HG03378 (cell line): ENCODE results near the gene KDM5C.

Experiments used
- ATAC-seq: cut with Tn5 transposase; IDR thresholded peaks from one replicate; pipeline ENCODE4 v1.9.1; 2021; ENCODE audit warnings: mild to moderate bottlenecking, moderate library complexity; ENCODE audit not compliant: unreplicated experiment

KDM5C gene

GRCh38 chrX:53251307-53251706 is 26.3 kb upstream of the KDM5C start:
- no peak for ATAC-seq

- ATAC-seq = no peak
Observed at GRCh38 chrX:53250556-53250955, 25.5 kb upstream of the KDM5C start.

GRCh38 chrX:53249408-53250042 is 24.5 kb upstream of the KDM5C start:
- no peak for ATAC-seq

GRCh38 chrX:53247928-53248327 is 22.9 kb upstream of the KDM5C start:
- ATAC-seq = no peak

- ATAC-seq = no peak
Observed at GRCh38 chrX:53246231-53246630, 21.2 kb upstream of the KDM5C start.

GRCh38 chrX:53244610-53245009 is 19.6 kb upstream of the KDM5C start:
- ATAC-seq = no peak

GRCh38 chrX:53242310-53242709 is 17.3 kb upstream of the KDM5C start:
- ATAC-seq = no peak

DNA sequence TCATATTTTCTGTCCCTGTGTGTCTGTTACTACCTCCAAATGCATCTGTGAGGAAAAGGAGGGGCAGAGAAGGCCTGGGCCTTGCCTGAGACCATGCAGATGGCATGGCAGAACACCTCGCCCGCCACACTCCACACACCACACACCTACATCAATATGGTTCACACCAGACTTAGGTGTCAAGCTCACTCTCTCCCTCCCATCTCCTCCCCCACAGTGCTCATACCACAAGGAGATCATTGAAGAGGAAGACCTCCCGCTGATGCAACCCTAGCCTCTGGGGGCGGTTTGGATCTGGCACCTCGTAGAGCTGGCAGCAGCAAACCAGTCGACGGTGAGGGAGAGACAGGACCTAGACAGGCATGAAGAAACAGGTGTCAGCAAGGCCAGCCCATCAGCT is 16.6 kb upstream of the KDM5C start:
- ATAC-seq = no peak

DNA sequence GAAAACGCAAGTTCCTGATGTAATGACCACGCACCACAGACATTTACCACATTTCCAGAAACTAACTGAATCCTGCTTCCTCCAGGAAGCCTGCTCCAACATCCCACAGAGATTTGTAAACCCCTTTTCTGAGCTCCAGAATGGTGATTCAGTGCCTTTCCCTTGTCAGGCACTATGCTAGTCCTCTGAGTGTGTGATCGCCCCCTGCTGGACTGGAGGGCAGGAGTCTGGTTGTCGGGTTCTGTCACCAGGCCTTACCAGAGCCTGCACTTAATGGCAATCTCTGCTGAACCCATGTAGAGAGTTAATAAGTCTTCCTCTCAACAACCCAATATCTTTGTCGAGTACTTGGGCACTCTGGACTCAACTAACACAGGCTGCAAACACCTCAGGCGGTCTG is 14.5 kb upstream of the KDM5C start:
- no peak for ATAC-seq

GRCh38 chrX:53237056-53237455 is 12.0 kb upstream of the KDM5C start:
- ATAC-seq = no peak

- ATAC-seq = no peak
Observed at GRCh38 chrX:53236025-53236679, 11.1 kb upstream of the KDM5C start.

DNA sequence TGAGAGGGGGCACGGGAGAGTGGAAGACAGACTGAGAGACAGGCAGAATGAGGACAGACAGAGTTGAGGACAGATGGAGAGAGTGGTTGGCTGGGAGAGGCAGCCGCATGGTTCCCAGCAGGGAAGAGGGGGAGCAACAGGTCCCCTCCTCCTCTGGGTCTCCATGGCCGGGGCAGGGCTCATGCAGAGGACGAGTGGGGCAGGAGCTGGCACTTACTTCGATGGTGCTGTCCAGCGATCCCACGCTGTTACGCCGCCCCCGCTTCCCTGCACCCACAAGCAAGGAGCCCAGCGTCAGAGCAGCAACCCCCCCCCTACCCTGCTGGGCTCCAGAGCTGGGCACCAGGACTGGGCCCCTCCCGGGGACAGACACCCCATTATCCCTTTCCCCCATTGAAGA is 10.6 kb upstream of the KDM5C start:
- no peak for ATAC-seq

DNA sequence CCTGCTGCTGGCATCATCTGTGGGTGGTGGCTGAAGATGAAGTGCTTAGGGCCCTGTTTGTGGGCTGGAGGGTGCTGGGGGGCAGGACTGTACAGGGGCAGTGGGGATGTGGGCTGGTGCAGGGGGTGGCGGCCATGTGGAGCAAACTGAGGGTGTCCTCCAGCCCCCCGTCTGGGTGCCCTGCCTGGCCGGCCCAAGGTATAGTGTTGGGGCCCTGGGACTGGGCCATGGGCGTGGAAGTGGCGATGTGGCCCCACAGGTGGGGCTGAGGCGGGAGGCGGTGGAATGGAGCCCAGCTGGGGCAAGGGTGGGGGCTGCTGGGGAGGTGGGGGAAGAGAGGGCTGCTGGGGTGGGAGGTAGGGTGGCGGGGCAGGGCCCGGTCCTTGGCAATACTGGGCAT is 9.5 kb upstream of the KDM5C start:
- no peak for ATAC-seq

DNA sequence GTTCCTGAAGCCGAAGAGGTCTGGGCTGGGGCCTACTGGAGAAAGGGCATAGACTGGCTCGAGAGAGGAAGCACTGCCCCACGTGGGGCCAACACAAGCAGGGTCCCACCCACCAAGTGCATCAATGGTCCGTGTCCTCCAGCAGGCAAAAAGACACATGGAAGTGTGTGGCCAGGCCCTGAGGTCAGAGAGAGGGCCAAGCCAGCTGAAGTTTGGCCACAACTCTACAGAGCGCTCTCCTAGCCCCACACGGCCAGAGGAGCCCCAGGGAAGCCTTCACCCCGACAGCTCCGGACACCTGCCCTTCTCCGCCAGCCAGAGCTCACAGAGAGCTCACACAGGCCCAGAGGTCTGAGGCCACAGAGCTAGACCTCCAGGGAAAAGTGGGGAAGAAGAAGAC is 8.5 kb upstream of the KDM5C start:
- ATAC-seq = no peak

DNA sequence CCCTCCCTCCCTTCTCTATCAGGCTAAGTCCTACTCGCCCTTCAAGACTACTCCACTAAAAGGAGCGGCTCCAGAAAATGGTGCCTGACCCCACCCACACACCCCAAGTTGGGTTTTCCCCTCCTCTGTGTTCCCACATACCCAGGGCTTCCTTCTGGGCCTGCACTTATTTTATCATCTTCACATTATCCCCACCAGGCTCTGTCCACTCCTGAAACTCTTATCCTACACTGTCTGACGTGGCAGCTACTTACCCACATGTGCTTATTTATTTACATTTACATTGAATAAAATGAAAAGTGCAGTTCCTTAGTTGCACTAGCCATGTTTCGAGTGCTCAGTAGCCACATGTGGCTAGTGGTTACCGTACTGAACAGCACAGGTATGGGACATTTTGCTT is 5.1 kb upstream of the KDM5C start:
- ATAC-seq = no peak

DNA sequence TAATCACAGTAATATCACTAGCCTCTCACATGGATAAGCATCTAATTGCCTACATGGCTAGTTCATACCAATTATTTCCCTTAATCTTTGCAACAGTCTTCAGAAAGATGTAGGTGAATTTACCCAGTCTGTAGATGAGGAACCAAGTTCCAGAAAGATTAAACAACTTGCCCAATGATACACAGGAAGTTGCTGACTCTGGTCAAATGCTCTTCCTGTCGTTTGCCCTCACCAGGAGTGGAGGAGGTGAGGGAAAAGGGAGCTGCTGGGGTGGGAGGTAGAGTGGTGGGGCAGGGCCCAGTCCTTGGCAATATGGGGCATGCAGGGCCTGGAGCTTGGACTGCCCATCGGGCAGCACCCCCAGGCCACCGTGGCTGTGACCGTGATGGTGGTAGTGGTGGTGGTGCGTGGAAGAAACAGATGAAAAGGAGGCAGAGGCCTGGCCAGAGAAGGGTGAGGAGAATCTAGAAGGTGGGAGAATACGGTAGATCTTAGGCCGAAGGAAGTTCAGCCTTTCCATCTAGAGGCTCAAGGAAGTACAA is 2.3 kb upstream of the KDM5C start:
- no peak for ATAC-seq

GRCh38 chrX:53223955-53224859 is 800 bp downstream of the KDM5C start:
- no peak for ATAC-seq

DNA sequence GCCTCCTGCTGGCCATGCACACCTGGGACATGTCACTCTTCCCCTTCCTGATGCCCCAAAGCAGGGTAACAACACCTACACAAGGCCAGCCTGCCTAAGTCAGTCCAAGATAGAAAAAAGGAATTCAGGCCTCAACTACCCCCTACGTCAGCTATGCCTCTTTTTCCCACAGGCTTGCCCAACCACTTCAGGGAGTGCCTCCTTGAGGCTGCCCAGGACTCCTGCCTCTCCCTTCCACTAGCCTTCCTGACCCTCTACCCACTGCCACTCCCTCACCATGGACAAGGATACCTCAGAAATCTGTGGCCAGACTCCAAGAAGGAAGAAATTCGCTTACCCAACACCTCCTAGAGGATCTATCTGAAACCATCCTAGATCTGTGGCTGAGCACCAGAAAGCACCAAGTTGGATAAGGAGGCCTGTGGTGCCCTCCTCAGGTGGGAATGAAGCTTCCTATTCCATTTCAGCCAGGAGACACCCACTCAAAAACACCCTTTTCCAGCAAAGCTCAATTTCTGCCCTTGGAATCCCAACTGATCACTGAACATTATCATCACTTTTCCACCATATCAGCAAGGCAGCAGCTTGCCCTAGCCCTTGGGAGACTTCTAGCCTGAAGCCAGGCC is 1.8 kb downstream of the KDM5C start:
- ATAC-seq = no peak

DNA sequence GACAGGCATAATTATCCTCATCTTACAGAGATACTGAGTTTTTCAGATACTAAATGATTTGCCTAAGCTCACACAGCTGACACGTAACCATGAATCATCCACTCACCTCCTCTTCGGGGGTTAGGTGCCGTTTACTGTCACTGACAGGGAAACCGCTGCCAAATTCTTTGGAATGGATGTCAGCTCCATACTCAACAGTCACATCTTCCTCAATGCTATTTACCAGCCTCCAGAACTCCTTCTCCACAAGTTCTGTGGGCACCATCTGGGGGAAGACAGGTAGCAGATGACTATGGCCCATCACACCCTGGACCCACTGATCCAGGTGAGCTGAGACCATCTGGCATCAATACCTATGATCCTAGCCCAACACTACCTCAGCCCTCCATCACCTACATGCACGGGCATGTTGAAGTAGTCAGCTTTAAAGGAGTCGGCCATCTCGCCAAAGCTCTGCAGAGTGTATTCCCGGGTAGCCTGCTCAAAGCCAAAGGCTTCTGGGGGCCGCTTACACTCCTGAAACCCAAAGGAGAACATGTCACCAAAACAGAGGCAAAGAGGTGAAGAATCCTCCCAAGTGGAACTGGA is 13.5 kb downstream of the KDM5C start:
- no peak for ATAC-seq

GRCh38 chrX:53196678-53197077 is 28.3 kb downstream of the KDM5C start:
- no peak for ATAC-seq

DNA sequence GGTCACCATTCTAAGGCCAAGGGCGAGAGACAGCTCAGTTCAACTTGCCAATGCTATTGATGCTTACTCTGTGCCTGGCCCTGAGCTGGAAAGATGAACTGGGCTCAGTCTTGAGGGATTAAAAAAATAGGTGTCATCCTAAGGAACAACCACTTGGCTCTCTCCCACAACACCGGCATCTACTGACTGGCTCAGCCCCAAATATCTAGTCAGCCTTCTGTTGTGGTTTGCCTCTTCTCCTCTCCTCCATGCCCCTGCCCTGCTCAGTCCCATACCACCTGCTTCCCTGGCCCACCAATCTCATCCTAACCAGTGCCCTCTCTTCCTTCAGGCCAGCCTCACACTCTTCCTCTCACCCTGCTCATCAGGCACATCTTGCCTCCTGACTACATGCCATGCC is 29.6 kb downstream of the KDM5C start:
- ATAC-seq = no peak
